Tibial nerve (tissue), 4 donors: ENCODE data around the gene PRDM2.

Source experiments
- CTCF ChIP-seq, 5 experiments: fragments of 200-600 bp in 3 of 5; fragments of 450-650 bp in 2 of 5; sonication (generic) in 3 of 5; IDR thresholded peaks; one replicate each; pipeline ENCODE4 v1.5.1; 2016 to 2019; ENCODE audit warnings: antibody characterized with exemption in 5 of 5, mild to moderate bottlenecking in 3 of 5, moderate library complexity in 2 of 5
- EP300 ChIP-seq, 2 donors: sonication (generic); formaldehyde crosslinking; IDR thresholded peaks; one replicate each; pipeline ENCODE4 v1.6.1; 2017; ENCODE audit warnings: antibody characterized with exemption in 2 of 2, mild to moderate bottlenecking in 1 of 2
- POLR2A ChIP-seq, 2 donors: fragments of 450-650 bp; IDR thresholded peaks; one replicate each; pipeline ENCODE4 v1.6.1; 2017; ENCODE audit warnings: antibody characterized with exemption in 2 of 2, mild to moderate bottlenecking in 2 of 2, moderate library complexity in 2 of 2

DNA sequence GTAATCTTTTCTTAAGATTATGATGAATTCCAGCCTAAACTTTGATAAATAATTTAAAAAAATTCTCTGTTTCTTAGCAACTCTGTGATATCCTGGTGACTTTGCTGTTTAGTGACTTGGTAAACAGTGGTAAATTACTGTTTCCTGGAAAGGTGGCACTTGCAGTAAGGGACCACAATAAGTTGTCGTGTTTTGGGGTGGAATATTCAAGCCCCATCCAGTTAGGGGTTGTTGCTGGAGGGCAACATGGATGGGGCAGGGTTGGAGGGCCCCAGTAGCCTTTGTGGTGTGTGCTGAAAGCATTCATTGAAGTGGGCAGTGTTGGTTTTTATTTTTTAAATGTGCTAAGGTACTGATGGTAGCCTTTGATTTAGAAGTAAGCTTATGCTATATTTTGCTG lies 30.3 kb downstream of the PRDM2 start:
- TF ChIP-seq CTCF (IDR thresholded peaks at IDR 0.05) (no peak), EP300 (IDR thresholded peaks at IDR 0.05) (no peak), POLR2A (IDR thresholded peaks at IDR 0.05) (no peak)
